Activated CD4-positive, CD25-positive, alpha-beta regulatory T cell treated with anti-CD3 and anti-CD28 coated beads, Interleukin-2, amount 50 U/mL, for 72 hours (primary cell): ENCODE data around the gene PLEKHA1.

Experiments
- DNase-seq: peaks from one replicate; pipeline ENCODE4 v3.0.0; 2021

PLEKHA1 gene

GRCh38 chr10:122379537-122379936 lies 5.0 kb downstream of the PLEKHA1 start:
- DNase-seq, result no peak

GRCh38 chr10:122380703-122381102 lies 6.2 kb downstream of the PLEKHA1 start:
- no peak for DNase-seq

DNA sequence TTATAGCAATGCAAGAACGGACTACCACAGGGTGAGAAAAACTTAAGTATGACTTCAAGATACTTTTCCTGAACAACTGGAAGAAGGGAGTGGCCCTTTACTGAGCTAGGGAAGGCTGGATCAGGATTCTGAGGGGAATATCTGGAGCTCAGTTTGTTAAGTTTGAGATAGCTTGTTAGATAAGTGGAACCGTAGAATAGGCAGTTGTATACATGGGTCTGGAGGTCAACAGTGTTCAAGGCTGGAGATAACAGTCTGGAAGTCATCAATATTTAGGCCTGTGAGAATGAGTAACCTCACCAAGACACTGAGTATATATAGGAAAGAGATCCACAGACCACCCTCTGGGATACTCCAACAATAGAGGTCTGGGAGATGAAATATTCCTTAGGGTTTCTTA lies 7.2 kb downstream of the PLEKHA1 start:
- DNase-seq, result no peak

DNA sequence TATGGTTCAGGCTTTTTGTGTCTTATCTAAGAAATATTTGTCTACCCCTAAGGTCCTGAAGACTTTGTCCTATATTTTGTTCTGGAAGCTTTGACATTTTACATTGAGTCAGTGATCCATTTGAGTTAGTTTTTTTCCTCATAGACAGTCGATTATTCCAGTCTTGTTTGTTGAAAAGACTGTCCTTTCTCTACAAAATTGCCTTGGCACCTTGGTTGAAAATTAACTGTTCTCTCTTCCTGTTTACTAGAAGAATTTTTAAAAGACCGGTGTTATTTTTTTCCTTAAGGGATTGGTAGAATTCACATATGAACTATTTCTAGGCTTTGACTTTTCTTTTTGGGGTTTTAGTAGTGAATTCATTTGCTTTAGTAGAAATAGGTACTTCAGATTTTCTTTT lies 12.0 kb downstream of the PLEKHA1 start:
- DNase-seq, result no peak

DNA sequence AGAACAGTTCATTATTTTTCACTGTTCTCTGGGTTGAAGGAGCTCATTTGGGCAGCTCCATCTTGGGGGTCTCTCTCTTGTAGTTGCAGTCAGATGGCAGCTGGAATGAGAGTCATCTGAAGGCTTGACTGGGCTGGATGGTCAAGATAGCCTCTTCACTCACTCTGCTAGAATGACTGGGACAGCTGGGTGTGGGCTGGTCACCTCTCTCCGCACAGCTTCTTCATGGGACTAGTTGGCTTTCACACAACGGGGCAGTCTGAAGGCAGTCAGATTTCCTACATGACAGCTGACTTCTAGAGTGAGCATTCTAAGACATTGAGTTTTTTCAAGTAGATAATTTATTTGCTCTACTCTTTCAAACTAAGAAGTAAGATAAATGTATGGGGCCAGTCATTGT lies 13.1 kb downstream of the PLEKHA1 start:
- DNase-seq, result no peak

GRCh38 chr10:122388287-122388997 lies 13.9 kb downstream of the PLEKHA1 start:
- no peak for DNase-seq

- no peak for DNase-seq
Observed at GRCh38 chr10:122390271-122390670, 15.8 kb downstream of the PLEKHA1 start.

- no peak for DNase-seq
Observed at GRCh38 chr10:122390679-122391078, 16.2 kb downstream of the PLEKHA1 start.

GRCh38 chr10:122391875-122392274 lies 17.4 kb downstream of the PLEKHA1 start:
- no peak for DNase-seq

GRCh38 chr10:122392835-122393234 lies 18.3 kb downstream of the PLEKHA1 start:
- no peak for DNase-seq

DNA sequence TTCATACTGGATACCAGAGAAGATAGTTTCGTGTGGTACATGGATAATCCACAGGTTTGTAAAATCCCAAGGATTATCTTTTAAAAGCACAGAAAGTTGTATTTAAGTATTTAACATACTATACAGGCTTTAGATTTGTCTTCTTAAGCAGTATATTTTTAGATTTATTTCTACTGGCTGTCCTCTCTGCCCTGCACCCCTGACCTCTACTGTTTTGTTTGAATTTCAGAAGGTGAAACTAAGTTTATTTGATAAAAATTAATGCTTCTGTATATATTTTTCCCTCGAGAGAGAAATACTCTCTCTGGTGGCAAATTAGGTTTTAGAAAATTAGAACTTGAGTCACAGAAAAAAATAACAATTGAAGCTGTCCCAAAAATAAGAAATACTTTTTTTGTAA lies 18.8 kb downstream of the PLEKHA1 start:
- DNase-seq, result no peak

- no peak for DNase-seq
Observed at GRCh38 chr10:122402548-122403131, 28.1 kb downstream of the PLEKHA1 start.

- DNase-seq, result no peak
Observed at GRCh38 chr10:122404576-122404975, 30.1 kb downstream of the PLEKHA1 start.

GRCh38 chr10:122407375-122408125 lies 33.0 kb downstream of the PLEKHA1 start:
- DNase-seq, result no peak

GRCh38 chr10:122413327-122413726 lies 38.8 kb downstream of the PLEKHA1 start:
- no peak for DNase-seq

DNA sequence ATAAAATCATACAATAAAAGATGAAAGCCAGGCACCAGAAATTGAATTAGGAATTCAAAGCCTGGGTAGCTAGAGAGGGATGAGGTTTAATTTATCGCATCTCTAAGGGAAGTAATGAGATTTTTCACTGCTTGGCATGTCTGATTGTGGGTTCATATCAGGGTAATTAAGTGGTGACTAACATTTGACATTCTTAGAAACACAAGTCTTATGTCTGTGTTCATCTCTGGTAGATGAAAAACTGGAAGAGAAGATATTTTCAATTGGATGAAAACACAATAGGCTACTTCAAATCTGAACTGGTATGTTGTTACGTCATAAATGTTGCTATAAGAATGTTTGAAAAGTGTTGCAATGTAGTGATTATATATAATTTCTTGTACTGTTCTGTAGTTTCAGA lies 43.2 kb downstream of the PLEKHA1 start:
- DNase-seq, result no peak

GRCh38 chr10:122419016-122419415 lies 44.5 kb downstream of the PLEKHA1 start:
- no peak for DNase-seq

DNA sequence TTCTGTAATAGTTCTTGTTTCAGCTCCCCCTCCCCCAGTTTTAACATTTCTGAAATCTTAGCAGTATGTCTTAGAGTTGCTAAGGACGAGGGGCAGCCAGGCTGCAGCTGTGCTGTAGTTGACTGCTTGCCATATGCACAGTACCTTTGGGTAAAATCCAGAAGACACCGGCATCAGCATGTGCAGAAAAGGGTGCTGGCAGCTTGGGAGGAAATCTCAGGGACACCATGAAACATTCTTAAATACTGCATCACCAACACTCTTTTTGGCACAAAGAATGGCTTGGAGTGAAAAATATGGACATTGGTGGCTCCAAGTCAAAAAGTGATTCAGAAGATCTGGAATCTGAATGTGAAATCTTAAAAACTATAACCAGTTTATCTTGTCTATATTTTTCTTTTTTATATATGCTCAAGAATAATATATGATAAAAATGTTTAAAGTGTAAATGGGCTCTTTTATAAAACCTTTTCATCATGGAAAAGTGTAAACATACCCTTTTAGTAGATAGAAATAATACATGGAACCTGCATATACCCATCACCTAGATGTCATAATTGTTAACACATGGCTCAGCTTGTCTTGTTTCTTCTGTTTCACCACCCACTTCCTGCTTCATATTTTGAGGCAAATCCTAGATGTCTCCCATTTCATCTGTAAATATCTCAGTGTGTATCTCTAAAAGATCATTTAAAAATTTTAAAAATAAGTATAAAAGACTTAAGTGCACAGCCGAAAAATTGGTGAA lies 45.5 kb downstream of the PLEKHA1 start:
- DNase-seq, result no peak

DNA sequence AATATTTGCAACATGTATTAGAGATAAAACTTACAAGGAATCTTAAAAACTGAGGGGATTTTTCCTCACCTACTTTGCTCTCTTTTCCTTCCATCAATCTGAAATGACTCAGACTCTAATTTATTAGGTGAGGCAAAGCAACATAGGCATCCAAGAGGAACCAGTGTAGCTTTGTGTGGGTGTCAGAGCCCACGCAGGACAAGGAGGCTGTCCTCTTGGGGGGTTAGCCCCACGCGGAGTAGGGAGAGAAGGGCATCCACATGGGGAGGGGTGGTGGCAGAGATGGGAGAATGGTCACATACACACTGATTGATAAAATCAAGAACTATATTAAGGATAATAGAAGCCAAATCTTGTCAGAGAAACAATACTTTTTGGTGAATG lies 46.1 kb downstream of the PLEKHA1 start:
- DNase-seq, result no peak

DNA sequence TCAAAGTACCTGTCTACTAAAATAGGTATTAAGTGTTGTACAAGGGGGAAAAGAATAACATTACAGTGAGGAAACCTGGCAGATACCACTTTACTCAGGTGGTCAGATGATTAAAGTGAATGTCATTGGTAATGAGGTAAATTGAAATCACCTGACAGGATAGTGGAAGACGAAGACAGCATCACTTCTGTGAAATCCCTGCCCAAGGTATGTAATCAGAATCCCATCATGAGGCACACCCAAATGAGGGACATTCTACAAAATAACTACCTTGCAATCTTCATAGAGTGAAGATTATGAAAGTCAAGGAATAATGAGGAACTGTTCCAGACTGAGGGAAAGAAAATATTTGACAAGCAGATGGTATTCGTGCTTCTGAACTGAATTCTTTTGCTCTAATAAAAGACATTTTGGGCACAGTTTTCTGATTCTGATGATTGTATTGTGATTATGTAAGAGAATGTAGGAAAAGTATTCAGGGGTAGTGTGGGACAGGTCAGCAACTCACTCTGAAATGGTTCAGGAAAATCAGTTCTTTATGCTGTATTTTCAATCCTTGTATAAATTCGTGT lies 46.6 kb downstream of the PLEKHA1 start:
- DNase-seq, result no peak

GRCh38 chr10:122421742-122422141 lies 47.2 kb downstream of the PLEKHA1 start:
- no peak for DNase-seq

- DNase-seq, result no peak
Observed at GRCh38 chr10:122422266-122422989, 47.9 kb downstream of the PLEKHA1 start.
